Mesenteric fat pad (tissue), 1 donor: ENCODE data around the gene HAGH. TPM values are rescaled to one million over a fixed set of nuclear protein-coding genes. Genes with fewer than 3 reads are reported as not detected.

Experiments used
- DNase-seq: peaks from one replicate; pipeline ENCODE4 v3.0.0-alpha.2; 2020; ENCODE audit warnings: low spot score
- total RNA-seq: library from RNA; stranded (reverse); fragmentation: NEBNext Ultra II Directional; extraction: Animal tissue kit (Norgen Biotek cat#: 25700); gene quantifications from one replicate; pipeline ENCODE4 v1.2.1, GENCODE V29; 2021
- donor health status: DM: yes; HTN: yes; CAD: no.

Gene HAGH
- total RNA-seq, 1 donor from 2014 or later, result 58.4 TPM

- peak; percentile 79 for DNase-seq
Observed at GRCh38 chr16:1832838-1833454, 6.3 kb upstream of the HAGH start.

DNA sequence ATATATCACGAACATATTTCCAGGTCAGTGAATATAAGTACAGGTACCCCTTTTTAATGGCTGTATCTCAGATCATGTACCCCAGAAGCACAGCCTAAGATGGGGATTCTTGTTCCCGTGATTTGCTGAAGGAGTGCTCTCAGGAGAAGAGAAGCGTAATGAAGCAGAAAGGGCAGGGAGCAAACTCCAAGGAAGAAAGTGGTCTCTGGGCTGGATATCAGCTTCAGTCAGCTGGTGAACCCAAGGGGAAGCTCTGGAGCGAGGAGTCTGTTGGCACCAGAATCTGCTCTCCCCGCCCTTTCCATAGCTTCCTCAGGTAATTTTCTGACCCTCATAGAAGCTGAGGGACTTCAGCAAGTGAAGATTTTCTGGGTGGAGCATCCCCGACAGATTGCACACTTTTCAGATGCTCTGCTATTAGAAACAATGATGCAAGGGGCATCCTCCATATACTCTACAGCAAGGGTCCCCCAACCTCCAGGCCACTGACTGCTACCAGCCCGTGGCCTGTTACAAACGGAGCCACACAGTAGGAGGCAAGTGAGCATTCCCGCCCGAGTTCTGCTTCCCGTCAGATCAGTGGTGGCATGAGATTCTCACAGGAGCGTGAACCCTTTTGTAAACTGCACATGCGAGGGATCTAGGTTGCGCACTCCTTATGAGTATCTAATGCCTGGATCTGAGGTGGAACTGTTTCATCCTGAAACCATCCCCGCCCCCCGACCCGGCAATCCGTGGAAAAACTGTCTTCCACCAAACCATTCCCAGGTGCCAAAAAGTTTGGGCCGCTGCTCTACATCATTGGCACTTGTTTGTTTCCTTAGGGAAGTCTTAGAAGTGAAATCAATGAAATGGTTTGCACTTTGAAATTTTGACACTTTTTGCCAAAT lies 4.8 kb upstream of the HAGH start:
- peak; percentile 57 for DNase-seq

GRCh38 chr16:1830213-1830612 lies 3.6 kb upstream of the HAGH start:
- peak; percentile 30 for DNase-seq

GRCh38 chr16:1828645-1829410 lies 2.2 kb upstream of the HAGH start:
- DNase-seq, result peak; percentile 68

- no peak for DNase-seq
Observed at GRCh38 chr16:1825864-1826690, 548 bp downstream of the HAGH start.

GRCh38 chr16:1825381-1825863 lies 1.2 kb downstream of the HAGH start:
- no peak for DNase-seq

DNA sequence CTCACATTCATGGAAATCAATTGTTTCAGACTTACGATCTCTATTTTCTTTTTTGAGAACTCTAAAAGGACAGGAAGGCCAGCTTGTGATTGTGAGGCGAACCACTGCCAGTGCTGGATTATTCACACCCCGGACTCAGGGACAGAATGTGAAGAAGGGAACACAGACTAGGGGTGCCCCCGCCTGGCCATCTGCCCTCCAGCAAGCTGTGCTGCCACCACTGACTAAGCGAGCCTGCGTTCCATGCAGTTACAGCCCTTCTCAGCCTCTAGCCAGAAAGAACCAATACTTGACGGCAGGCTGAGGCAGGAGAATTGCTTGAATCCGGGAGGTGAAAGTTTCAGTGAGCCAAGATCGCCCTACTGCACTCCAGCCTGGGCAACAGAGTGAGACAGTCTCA lies 2.8 kb downstream of the HAGH start:
- DNase-seq, result no peak

- no peak for DNase-seq
Observed at GRCh38 chr16:1822801-1823200, 3.8 kb downstream of the HAGH start.

GRCh38 chr16:1821861-1822611 lies 4.6 kb downstream of the HAGH start:
- DNase-seq, result no peak

DNA sequence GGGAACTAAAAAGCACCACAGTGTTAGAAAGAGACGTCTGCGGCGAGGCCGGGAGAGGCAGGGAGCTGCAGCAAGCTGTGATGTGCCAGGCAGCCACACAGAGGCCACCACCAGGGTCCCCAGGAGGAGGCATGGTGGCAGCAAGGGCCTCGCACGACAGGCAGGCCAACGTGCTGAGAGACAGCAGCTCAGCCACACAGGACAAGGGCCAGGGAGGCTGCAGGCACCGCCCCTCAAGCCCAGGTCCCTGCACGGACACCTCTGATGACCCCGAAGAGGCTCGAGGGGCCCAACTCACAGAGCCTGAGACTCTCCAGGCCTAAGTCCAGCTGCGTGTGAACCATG lies 5.7 kb downstream of the HAGH start:
- no peak for DNase-seq

GRCh38 chr16:1820096-1820945 lies 6.3 kb downstream of the HAGH start:
- DNase-seq, result no peak

GRCh38 chr16:1819611-1820010 lies 7.0 kb downstream of the HAGH start:
- no peak for DNase-seq

- DNase-seq, result no peak
Observed at GRCh38 chr16:1818873-1819525, 7.6 kb downstream of the HAGH start.

- DNase-seq, result no peak
Observed at GRCh38 chr16:1818204-1818872, 8.3 kb downstream of the HAGH start.

DNA sequence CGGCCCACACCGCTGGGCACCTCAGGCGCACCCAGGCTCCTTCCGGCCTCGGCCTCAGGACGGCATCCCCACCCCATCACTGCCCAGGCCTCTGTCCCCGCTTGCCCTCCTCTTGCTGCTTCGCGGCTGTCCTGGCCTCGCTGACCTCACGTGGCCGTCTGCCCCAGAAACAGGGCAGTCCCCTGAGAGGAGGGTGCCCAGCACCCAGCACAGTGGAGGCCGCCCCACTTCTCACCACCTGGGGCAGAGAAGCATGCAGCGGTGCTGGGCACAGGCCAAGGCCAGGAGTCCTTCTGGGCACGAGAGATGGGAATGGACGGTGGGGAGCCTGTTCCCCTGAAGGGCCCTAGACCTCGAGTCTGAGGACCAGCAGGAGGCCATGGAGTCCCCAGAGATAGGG lies 8.9 kb downstream of the HAGH start:
- no peak for DNase-seq

- DNase-seq, result no peak
Observed at GRCh38 chr16:1817276-1817589, 9.4 kb downstream of the HAGH start.

DNA sequence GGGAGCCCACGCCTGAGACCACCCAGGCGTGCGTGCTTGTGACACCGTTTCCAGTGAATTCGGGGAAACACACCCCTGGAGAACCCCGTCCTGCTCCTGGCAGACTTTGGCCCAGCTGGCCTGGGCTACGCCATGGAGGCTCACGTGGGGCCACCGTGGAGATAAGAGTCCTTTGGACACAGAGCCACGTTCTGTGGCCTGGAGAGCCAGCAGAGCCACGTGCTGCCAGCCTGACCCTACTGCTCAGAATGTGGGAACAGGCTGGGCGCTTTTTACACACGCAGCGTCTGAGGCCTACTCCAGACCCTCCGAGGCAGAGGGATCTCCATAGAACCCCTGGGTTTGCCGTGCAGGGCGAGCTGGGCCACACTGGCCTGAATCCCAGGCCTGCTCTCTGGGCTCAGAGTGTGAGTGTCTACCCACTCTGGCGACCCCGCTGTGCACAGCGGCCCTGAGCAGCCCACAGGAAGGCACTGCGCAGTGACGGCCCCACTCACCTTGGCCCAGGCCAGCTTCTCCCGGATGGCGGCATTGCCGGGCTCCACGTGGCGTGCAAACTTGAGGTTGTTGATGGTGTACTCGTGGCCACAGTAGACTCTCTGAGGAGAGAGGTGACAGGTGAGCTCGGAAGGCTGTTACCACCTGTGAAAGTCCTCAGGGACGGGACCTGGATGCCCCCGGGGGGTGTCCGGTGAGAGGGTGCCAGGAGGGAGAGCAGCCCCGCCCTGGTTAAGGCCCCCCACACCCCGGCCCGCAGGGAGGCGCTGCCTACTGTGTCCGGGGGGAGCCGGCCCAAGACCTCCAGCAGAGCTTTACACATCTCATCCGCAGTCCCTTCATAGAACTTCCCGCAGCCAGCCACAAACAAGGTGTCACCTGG lies 10.0 kb downstream of the HAGH start:
- DNase-seq, result no peak
